Endometrium (tissue), 2 donors: Measurements from ENCODE around the gene PCNX2.
"Not testable (repeated sequence)": the region's sequence is repeated elsewhere in the genome, so short reads cannot be mapped to it uniquely, and the experiment has no call there.

ENCODE experiments used
- FAIRE-seq: peaks from 2 replicates; lab custom pipeline; 2012; peaks lifted over from hg19 to GRCh38; lab: Jason Lieb, UNC
- donor health status: control.
- donor health status: control.

PCNX2 gene

GRCh38 chr1:233151861-233152260, 143.7 kb downstream of the PCNX2 start:
- no peak for FAIRE-seq

- no peak for FAIRE-seq
Observed at GRCh38 chr1:233144434-233144833, 151.1 kb downstream of the PCNX2 start.

GRCh38 chr1:233143241-233143640, 152.3 kb downstream of the PCNX2 start:
- no peak for FAIRE-seq

GRCh38 chr1:233140974-233141373, 154.6 kb downstream of the PCNX2 start:
- FAIRE-seq = no peak

GRCh38 chr1:233140499-233140898, 155.0 kb downstream of the PCNX2 start:
- FAIRE-seq = no peak

GRCh38 chr1:233138788-233139585, 156.5 kb downstream of the PCNX2 start:
- FAIRE-seq = no peak

GRCh38 chr1:233135833-233136232, 159.7 kb downstream of the PCNX2 start:
- FAIRE-seq = no peak

- no peak for FAIRE-seq
Observed at GRCh38 chr1:233132445-233132844, 163.1 kb downstream of the PCNX2 start.

- not testable (repeated sequence) for FAIRE-seq
Observed at GRCh38 chr1:233129031-233129430, 166.5 kb downstream of the PCNX2 start.

GRCh38 chr1:233127157-233127556, 168.4 kb downstream of the PCNX2 start:
- FAIRE-seq = no peak

GRCh38 chr1:233122779-233123178, 172.7 kb downstream of the PCNX2 start:
- no peak for FAIRE-seq

- FAIRE-seq = no peak
Observed at GRCh38 chr1:233121947-233122559, 173.5 kb downstream of the PCNX2 start.

- FAIRE-seq = no peak
Observed at GRCh38 chr1:233114860-233115259, 180.7 kb downstream of the PCNX2 start.

GRCh38 chr1:233114159-233114558, 181.4 kb downstream of the PCNX2 start:
- no peak for FAIRE-seq

GRCh38 chr1:233113009-233113879, 182.3 kb downstream of the PCNX2 start:
- no peak for FAIRE-seq

- FAIRE-seq = no peak
Observed at GRCh38 chr1:233112186-233113008, 183.1 kb downstream of the PCNX2 start.

GRCh38 chr1:233111731-233112130, 183.8 kb downstream of the PCNX2 start:
- FAIRE-seq = no peak

GRCh38 chr1:233109096-233109495, 186.4 kb downstream of the PCNX2 start:
- no peak for FAIRE-seq

GRCh38 chr1:233107716-233108130, 187.8 kb downstream of the PCNX2 start:
- FAIRE-seq = not testable (repeated sequence)

GRCh38 chr1:233107130-233107660, 188.3 kb downstream of the PCNX2 start:
- FAIRE-seq = no peak

GRCh38 chr1:233105225-233105624, 190.3 kb downstream of the PCNX2 start:
- FAIRE-seq = no peak

GRCh38 chr1:233102341-233102740, 193.2 kb downstream of the PCNX2 start:
- peak; percentile 18 for FAIRE-seq
